IMR-90 (cell line): ENCODE results near the gene GTF2H1. TPM values are rescaled to one million over a fixed set of nuclear protein-coding genes. Genes with fewer than 3 reads are reported as not detected.

Experiments
- ATAC-seq: fragments of 200-7000 bp; cut with Tn5 transposase; 2 replicates; pipeline ENCODE4 v1.9.1; 2020; ENCODE audit warnings: low read depth, mild to moderate bottlenecking, moderate library complexity
- BruUV-seq: library from RNA; stranded (reverse); fragments of 400-500 nt; replicated peaks from 2 replicates; lab custom pipeline; 2021; lab: Mats Ljungman, UMichigan
- CTCF ChIA-PET: fragments of 300-600 bp; formaldehyde crosslinking; extraction: SDS; loops from one replicate; lab custom pipeline; 2021; ENCODE audit warnings: antibody characterized with exemption; lab: Yijun Ruan, JAX
- POLR2A ChIA-PET: fragments of 300-600 bp; sonication (Branson Sonifier 250); formaldehyde crosslinking; loops from one replicate; lab custom pipeline; 2022; ENCODE audit warnings: antibody characterized with exemption; ENCODE audit not compliant: unreplicated experiment; lab: Charles Lee
- DNase-seq: peaks from one replicate; pipeline ENCODE4 v3.0.0; 2013
- H2AFZ ChIP-seq: replicated peaks from 2 replicates; pipeline ENCODE3; 2013; ENCODE audit warnings: low read length, mild to moderate bottlenecking; ENCODE audit not compliant: poor library complexity
- H2AK5ac ChIP-seq: 2 replicates; pipeline ENCODE4 v1.6.1; 2013; ENCODE audit warnings: low read depth, low read length, inconsistent platforms
- H2AK9ac ChIP-seq: replicated peaks from 2 replicates; pipeline ENCODE3; 2013; ENCODE audit warnings: mild to moderate bottlenecking, low read depth, low read length, moderate library complexity; ENCODE audit not compliant: poor library complexity
- H2BK120ac ChIP-seq: 2 replicates; pipeline ENCODE4 v1.6.1; 2013; ENCODE audit warnings: low read depth, low read length, inconsistent platforms
- H2BK15ac ChIP-seq: 3 replicates; pipeline ENCODE4 v1.6.1; 2013; ENCODE audit warnings: low read depth, low read length, inconsistent platforms
- H2BK20ac ChIP-seq: 2 replicates; pipeline ENCODE4 v1.6.1; 2013; ENCODE audit warnings: low read depth, mild to moderate bottlenecking, inconsistent platforms, low read length, moderate library complexity
- H2BK5ac ChIP-seq: 2 replicates; pipeline ENCODE4 v1.6.1; 2013; ENCODE audit warnings: mild to moderate bottlenecking, low read depth, low read length, inconsistent platforms; ENCODE audit not compliant: poor library complexity, severe bottlenecking
- H3K14ac ChIP-seq: replicated peaks from 2 replicates; pipeline ENCODE4 v1.6.1; 2013; ENCODE audit warnings: low read depth, low read length, inconsistent platforms
- H3K18ac ChIP-seq: 2 replicates; pipeline ENCODE4 v1.6.1; 2013; ENCODE audit warnings: low read depth, low read length, control low read depth
- H3K23ac ChIP-seq: 2 replicates; pipeline ENCODE4 v1.6.1; 2013; ENCODE audit warnings: low read depth, low read length, inconsistent platforms
- H3K27ac ChIP-seq: 2 replicates; pipeline ENCODE4 v1.5.1; 2013; ENCODE audit warnings: mild to moderate bottlenecking, control low read depth, low read length; ENCODE audit not compliant: insufficient read depth
- H3K27me3 ChIP-seq: 2 replicates; pipeline ENCODE4 v1.6.1; 2013; ENCODE audit warnings: low read length; ENCODE audit not compliant: control insufficient read depth, insufficient read depth
- H3K36me3 ChIP-seq: 2 replicates; pipeline ENCODE4 v1.6.1; 2013; ENCODE audit warnings: low read length, mixed read lengths; ENCODE audit not compliant: control insufficient read depth, insufficient read depth
- H3K4ac ChIP-seq: 2 replicates; pipeline ENCODE4 v1.6.1; 2013; ENCODE audit warnings: low read depth, low read length, inconsistent platforms
- H3K4me1 ChIP-seq: 2 replicates; pipeline ENCODE4 v1.6.1; 2013; ENCODE audit warnings: low read length, mixed read lengths; ENCODE audit not compliant: control insufficient read depth, insufficient read depth
- H3K4me2 ChIP-seq: 2 replicates; pipeline ENCODE4 v1.6.1; 2013; ENCODE audit warnings: low read depth, mild to moderate bottlenecking, control low read depth, low read length, moderate library complexity
- H3K4me3 ChIP-seq: 2 replicates; pipeline ENCODE4 v1.5.1; 2013; ENCODE audit warnings: low read depth, mild to moderate bottlenecking, control low read depth, low read length, moderate library complexity; ENCODE audit not compliant: insufficient read depth
- H3K56ac ChIP-seq: 2 replicates; pipeline ENCODE4 v1.6.1; 2013; ENCODE audit warnings: low read length, inconsistent platforms; ENCODE audit not compliant: insufficient read depth; ENCODE audit errors: extremely low read depth
- H3K79me1 ChIP-seq, 2 experiments: 2 replicates each; pipeline ENCODE4 v1.6.1; 2013; ENCODE audit warnings: low read length in 2 of 2, inconsistent platforms in 1 of 2, low read depth in 1 of 2
- H3K9ac ChIP-seq: 2 replicates; pipeline ENCODE4 v1.6.1; 2013; ENCODE audit warnings: low read depth, low read length, control low read depth
- H3K9me1 ChIP-seq: 2 replicates; pipeline ENCODE4 v1.6.1; 2013; ENCODE audit warnings: low read length, inconsistent platforms; ENCODE audit not compliant: insufficient read depth
- H3K9me3 ChIP-seq: 2 replicates; pipeline ENCODE4 v1.6.1; 2013; ENCODE audit warnings: low read length; ENCODE audit not compliant: control insufficient read depth, insufficient read depth
- H4K20me1 ChIP-seq: 2 replicates; pipeline ENCODE4 v1.6.1; 2013; ENCODE audit warnings: low read length, inconsistent platforms; ENCODE audit not compliant: insufficient read depth
- H4K5ac ChIP-seq: 2 replicates; pipeline ENCODE4 v1.6.1; 2013; ENCODE audit warnings: mild to moderate bottlenecking, low read depth, low read length, control low read depth
- H4K8ac ChIP-seq, 2 experiments: 2 replicates each; pipeline ENCODE4 v1.6.1; 2013; ENCODE audit warnings: low read depth in 2 of 2, low read length in 2 of 2, control low read depth in 1 of 2, inconsistent platforms in 1 of 2
- H4K91ac ChIP-seq: 2 replicates; pipeline ENCODE4 v1.6.1; 2013; ENCODE audit warnings: low read depth, low read length, inconsistent platforms; ENCODE audit not compliant: insufficient read depth
- BHLHE40 ChIP-seq: fragments of 150-350 bp; IDR thresholded peaks from 2 replicates; pipeline ENCODE4 v1.6.1; 2016; ENCODE audit warnings: mild to moderate bottlenecking, low read depth, low read length
- CEBPB ChIP-seq: IDR thresholded peaks from 2 replicates; pipeline ENCODE4 v1.6.1; 2012; ENCODE audit warnings: low read depth, low read length, improper control_type of control experiment
- CHD1 ChIP-seq: IDR thresholded peaks from 2 replicates; pipeline ENCODE4 v1.6.1; 2012; ENCODE audit warnings: low read depth, low read length, improper control_type of control experiment
- CTCF ChIP-seq: conservative IDR thresholded peaks from 2 replicates; pipeline ENCODE4 v1.5.1; 2012; ENCODE audit warnings: mild to moderate bottlenecking, low read depth, low read length, improper control_type of control experiment
- ELK1 ChIP-seq: fragments of 150-350 bp; IDR thresholded peaks from 2 replicates; pipeline ENCODE4 v1.6.1; 2016; ENCODE audit warnings: low read depth, mild to moderate bottlenecking, low read length, moderate library complexity, borderline replicate concordance
- FOS ChIP-seq: fragments of 150-350 bp; IDR thresholded peaks from 2 replicates; pipeline ENCODE4 v1.6.1; 2016; ENCODE audit warnings: low read depth, low read length
- MAFK ChIP-seq: IDR thresholded peaks from 2 replicates; pipeline ENCODE4 v1.6.1; 2012; ENCODE audit warnings: low read depth, low read length, improper control_type of control experiment
- MAZ ChIP-seq: IDR thresholded peaks from 2 replicates; pipeline ENCODE4 v1.6.1; 2012; ENCODE audit warnings: low read depth, mild to moderate bottlenecking, low read length, improper control_type of control experiment, moderate library complexity, borderline replicate concordance
- MXI1 ChIP-seq: IDR thresholded peaks from 2 replicates; pipeline ENCODE4 v1.6.1; 2012; ENCODE audit warnings: low read depth, mild to moderate bottlenecking, low read length, moderate library complexity, borderline replicate concordance
- NFE2L2 ChIP-seq: fragments of 150-350 bp; IDR thresholded peaks from 2 replicates; pipeline ENCODE4 v1.6.1; 2016; ENCODE audit warnings: low read depth, mild to moderate bottlenecking, low read length
- POLR2A ChIP-seq: IDR thresholded peaks from 2 replicates; pipeline ENCODE4 v1.6.1; 2012; ENCODE audit warnings: mild to moderate bottlenecking, low read depth, low read length
- RAD21 ChIP-seq: IDR thresholded peaks from 2 replicates; pipeline ENCODE4 v1.6.1; 2012; ENCODE audit warnings: low read length, improper control_type of control experiment
- RCOR1 ChIP-seq: IDR thresholded peaks from 2 replicates; pipeline ENCODE4 v1.6.1; 2012; ENCODE audit warnings: mild to moderate bottlenecking, low read length, improper control_type of control experiment; ENCODE audit not compliant: insufficient replicate concordance
- RFX5 ChIP-seq: IDR thresholded peaks from 2 replicates; pipeline ENCODE4 v1.8.0; 2012; ENCODE audit warnings: low read depth, mild to moderate bottlenecking, low read length, moderate library complexity
- SMC3 ChIP-seq: fragments of 150-350 bp; IDR thresholded peaks from 2 replicates; pipeline ENCODE4 v1.6.1; 2016; ENCODE audit warnings: low read depth, mild to moderate bottlenecking, antibody characterized with exemption, low read length, moderate library complexity
- USF2 ChIP-seq: fragments of 150-350 bp; IDR thresholded peaks from 2 replicates; pipeline ENCODE4 v1.6.1; 2017; ENCODE audit warnings: mild to moderate bottlenecking, antibody characterized with exemption, low read length, low read depth
- WGBS, 2 experiments: methylation state at CpG; one replicate each; pipeline versions ENCODE4 v1.1.5 to v1.1.7; 2013; ENCODE audit warnings: missing lambda C conversion rate in 2 of 2; ENCODE audit not compliant: insufficient read length in 1 of 2; ENCODE audit errors: extremely low coverage in 2 of 2; 5-methylcytosine and 5-hydroxymethylcytosine counted together
- dilution Hi-C: fragments of 300-500 bp; cut with HindIII; formaldehyde crosslinking; loops from one replicate; pipeline ENCODE4 v1.14.3; 2018; ENCODE audit warnings: low sequenced_read_pairs; ENCODE audit not compliant: unreplicated experiment
- in situ Hi-C: fragments of 300-500 bp; cut with MboI; formaldehyde crosslinking; loops from 3 replicates; pipeline ENCODE4 v1.14.3; 2019; ENCODE audit warnings: low sequenced_read_pairs, inconsistent platforms, mixed read lengths
- intact Hi-C: fragments of 100-400 bp; cut with micrococcal nuclease; formaldehyde crosslinking; loops from 2 replicates; pipeline ENCODE4 v1.10.0; 2022
- polyA plus RNA-seq, 3 experiments: library from polyadenylated mRNA; depleted of rRNA; stranded (reverse); fragments of >200 nt; gene quantifications; 2 replicates each; pipeline ENCODE4 v1.2.3, GENCODE V29; 2012; ENCODE audit warnings: low replicate concordance in 1 of 3
- total RNA-seq: library from RNA; depleted of rRNA; stranded (reverse); fragments of >200 nt; gene quantifications from 2 replicates; pipeline ENCODE4 v1.2.3, GENCODE V29; 2012

The GTF2H1 gene
- total and polyA plus RNA-seq, 2 of the 4 experiments (the other 2 are of a cell fraction), result 25.0 to 67.0 TPM

GRCh38 chr11:18365741-18366140, 43.4 kb downstream of the GTF2H1 start:
- no peak for TF ChIP-seq CTCF
- TF ChIP-seq ELK1, result no peak
- no peak for TF ChIP-seq FOS
- no peak for TF ChIP-seq POLR2A
- TF ChIP-seq MXI1, result no peak
- no peak for TF ChIP-seq CHD1
- TF ChIP-seq RAD21, result no peak
- TF ChIP-seq SMC3, result no peak
- no peak for TF ChIP-seq RCOR1
- no peak for TF ChIP-seq MAZ
- TF ChIP-seq MAFK, result no peak
- TF ChIP-seq BHLHE40, result no peak
- TF ChIP-seq NFE2L2, result no peak
- TF ChIP-seq RFX5, result no peak
- TF ChIP-seq USF2, result no peak
- TF ChIP-seq CEBPB, result no peak
- Histone ChIP-seq H3K18ac (no peak overlapping the region), H3K14ac (no peak overlapping the region), H3K4me2 (no peak overlapping the region), H4K8ac (no peak overlapping the region), H3K27ac (no peak overlapping the region), H2BK20ac (no peak overlapping the region), H3K36me3 (peaks cover 33% of the 10 kb centered on the region), H3K23ac (no peak overlapping the region), H3K9me1 (0 out of 2 replicates have a peak, but pooled peaks cover 4% of the 10 kb centered on the region), H4K20me1 (no peaks in the 10 kb centered on the region), H4K5ac (no peak overlapping the region), H3K9ac (no peak overlapping the region), H3K27me3 (no peaks in the 10 kb centered on the region), H3K9me3 (no peaks in the 10 kb centered on the region), H3K4ac (no peak overlapping the region), H2AK9ac (no peak overlapping the region), H2BK15ac (no peak overlapping the region), H2BK5ac (no peak overlapping the region), H2BK120ac (no peak overlapping the region), H4K91ac (no peak overlapping the region), H3K4me1 (no peaks in the 10 kb centered on the region; the same call in 1 of the 2 replicates), H3K4me3 (no peak overlapping the region), H2AFZ (no peak overlapping the region), H2AK5ac (no peak overlapping the region), H3K56ac (no peak overlapping the region), H3K79me1 (peaks cover 3 to 6% of the 10 kb centered on the region in 2 experiments; a peak in 3 of 4 replicates)
- ATAC-seq (no peak), DNase-seq (no peak)
- ChIA-PET CTCF (no interaction called here), POLR2A (no interaction called here)
- BruUV-seq, result no TSS peak
- dilution Hi-C loops, result no loop called here
- in situ Hi-C loops, result no loop called here
- WGBS, 2 experiments, result no CpG with 5 or more reads among the region's 4 CpGs
- intact Hi-C loops, result no loop called here
